Epithelial cell of proximal tubule (primary cell): ENCODE results near the gene KIFAP3. TPM values are rescaled to one million over a fixed set of nuclear protein-coding genes. Genes with fewer than 3 reads are reported as not detected.

Experiments used
- DNase-seq: peaks from one replicate; pipeline ENCODE4 v3.0.0-alpha.2; 2011; ENCODE audit warnings: low read depth
- H3K4me3 ChIP-seq: 2 replicates; pipeline ENCODE4 v1.5.1; 2011; ENCODE audit warnings: low read depth, mild to moderate bottlenecking, low read length
- total RNA-seq: library from RNA; depleted of rRNA; stranded (reverse); fragments of >200 nt; gene quantifications from 2 replicates; pipeline ENCODE4 v1.2.3, GENCODE V29; 2015
- TF ChIP-seq, protein P1 (sequence below): conservative IDR thresholded peaks from 2 replicates; pipeline ENCODE4 v1.5.1; 2012; ENCODE audit warnings: low read depth, mild to moderate bottlenecking, low read length

Gene KIFAP3
- total RNA-seq, 1 donor from 2014 or later: 15.7 TPM

DNA sequence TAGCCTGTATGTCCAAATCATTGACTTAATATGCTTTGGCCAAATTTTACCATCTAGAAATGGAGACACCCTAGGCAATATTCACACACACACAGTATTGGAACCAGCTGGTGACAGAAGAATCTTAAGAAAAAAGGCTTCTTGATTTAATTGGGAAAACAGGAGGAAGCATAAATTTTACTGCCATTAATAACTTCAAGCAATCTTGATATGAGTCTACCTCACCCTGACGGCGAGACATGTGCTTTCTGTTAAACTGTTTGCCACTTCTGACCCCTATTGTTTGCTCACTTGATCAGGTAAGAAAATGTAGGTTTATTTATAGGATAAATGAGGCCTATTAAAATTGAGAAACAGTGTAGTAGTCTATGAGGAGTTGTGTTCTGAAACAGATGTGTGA, 73.2 kb downstream of the KIFAP3 start:
- no peak for DNase-seq
- TF ChIP-seq, protein P1, sequence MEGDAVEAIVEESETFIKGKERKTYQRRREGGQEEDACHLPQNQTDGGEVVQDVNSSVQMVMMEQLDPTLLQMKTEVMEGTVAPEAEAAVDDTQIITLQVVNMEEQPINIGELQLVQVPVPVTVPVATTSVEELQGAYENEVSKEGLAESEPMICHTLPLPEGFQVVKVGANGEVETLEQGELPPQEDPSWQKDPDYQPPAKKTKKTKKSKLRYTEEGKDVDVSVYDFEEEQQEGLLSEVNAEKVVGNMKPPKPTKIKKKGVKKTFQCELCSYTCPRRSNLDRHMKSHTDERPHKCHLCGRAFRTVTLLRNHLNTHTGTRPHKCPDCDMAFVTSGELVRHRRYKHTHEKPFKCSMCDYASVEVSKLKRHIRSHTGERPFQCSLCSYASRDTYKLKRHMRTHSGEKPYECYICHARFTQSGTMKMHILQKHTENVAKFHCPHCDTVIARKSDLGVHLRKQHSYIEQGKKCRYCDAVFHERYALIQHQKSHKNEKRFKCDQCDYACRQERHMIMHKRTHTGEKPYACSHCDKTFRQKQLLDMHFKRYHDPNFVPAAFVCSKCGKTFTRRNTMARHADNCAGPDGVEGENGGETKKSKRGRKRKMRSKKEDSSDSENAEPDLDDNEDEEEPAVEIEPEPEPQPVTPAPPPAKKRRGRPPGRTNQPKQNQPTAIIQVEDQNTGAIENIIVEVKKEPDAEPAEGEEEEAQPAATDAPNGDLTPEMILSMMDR: no peak
- H3K4me3 ChIP-seq: no peak overlapping the region

DNA sequence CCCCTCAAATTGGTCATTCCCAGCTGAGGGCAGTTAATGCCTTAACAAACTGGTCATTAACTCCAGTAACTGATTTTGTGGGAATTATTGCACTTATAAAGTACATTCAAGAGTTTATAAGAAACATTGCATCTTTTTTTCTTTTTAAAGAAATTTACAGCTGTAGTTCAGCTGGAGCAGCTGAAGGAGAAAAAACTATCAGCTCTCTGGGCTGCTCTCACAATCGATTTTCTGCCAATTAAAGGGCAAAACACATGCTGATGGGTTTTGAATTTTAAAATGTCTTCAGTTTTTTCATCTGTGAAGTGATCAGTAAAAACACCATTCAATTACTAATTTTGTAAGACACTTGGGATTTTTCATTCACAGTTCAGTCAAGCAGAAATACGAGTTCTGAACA, 74.7 kb downstream of the KIFAP3 start:
- TF ChIP-seq, protein P1: no peak
- no peak overlapping the region for H3K4me3 ChIP-seq
- no peak for DNase-seq

DNA sequence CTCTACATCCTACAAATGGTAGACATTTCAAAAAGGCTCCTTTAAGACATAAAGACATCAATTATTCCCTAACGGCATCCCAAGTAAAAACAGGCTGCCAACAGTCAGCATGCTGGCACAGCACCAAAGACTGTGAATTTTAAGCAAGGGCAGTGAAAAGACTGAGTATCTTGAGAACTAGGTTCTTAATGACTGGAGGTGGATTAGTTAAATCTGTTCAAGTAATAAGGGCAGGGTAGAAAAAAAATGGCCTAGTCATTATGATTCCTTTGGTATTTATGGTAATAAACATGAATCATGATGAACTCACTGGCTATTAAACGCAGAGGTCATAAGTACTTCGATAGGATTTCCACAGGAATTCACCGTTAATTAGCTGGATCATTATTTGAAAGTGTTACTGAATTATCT, 75.2 kb downstream of the KIFAP3 start:
- peak; percentile 73 for DNase-seq
- TF ChIP-seq, protein P1: no peak
- H3K4me3 ChIP-seq: no peak overlapping the region

DNA sequence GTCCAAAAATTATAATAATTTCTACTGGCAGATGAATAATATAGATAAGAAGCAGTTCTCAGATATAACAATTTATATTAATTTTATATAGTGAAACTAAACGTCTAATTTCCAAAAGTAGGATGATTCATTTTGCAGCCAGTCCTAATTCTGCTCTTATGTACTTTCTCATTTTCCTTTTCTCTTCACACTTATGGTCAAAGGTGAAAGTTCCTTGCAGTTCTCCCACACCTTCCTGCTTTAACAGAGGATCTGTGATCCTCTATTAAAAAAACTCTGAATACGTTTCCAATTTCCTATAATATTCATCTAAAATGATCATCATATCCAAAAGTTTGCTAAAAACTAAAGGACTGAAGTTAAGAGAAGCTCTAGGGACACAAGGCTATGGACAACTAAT, 78.5 kb downstream of the KIFAP3 start:
- DNase-seq: no peak
- TF ChIP-seq, protein P1: no peak

DNA sequence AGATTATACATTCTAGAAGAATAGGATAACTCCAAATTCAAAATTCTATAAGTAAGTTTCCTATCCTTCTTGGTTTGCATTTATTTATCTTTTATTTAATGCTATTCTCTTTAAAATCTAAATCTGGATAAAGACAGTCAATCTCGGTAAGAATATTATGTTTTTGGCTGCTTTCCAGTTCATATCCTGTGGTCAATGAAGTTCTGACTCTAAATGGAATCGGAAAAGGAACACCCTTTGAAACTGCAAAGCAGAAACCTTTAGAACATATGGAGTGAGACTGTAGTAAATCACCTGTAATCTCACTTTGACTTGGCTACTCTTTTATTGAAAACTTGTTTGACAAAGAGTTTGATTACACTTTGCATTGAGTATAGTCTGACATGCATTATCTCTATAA, 85.2 kb downstream of the KIFAP3 start:
- DNase-seq: no peak
- TF ChIP-seq, protein P1: no peak

More for the DNA sequence above, 78.5 kb downstream of the KIFAP3 start:
- H3K4me3 ChIP-seq: no peak overlapping the region

DNA sequence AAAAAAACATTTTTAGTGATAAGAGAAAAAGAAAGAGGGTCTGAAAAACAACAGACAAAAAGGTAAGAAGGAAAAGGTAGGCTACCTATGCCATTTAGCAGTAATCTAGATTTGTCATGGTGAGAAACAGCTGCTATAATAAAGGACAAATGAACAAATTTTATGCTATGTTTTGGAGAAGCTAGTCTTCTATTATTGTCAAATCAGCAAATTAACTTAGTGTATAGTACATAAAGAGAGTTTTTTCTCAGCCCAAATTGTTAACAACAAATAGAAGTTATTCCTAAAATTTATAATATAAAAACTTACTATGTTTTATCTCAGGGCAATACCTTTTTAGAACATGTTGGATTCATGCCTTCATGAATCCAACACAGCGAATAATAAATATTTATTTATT, 88.7 kb downstream of the KIFAP3 start:
- TF ChIP-seq, protein P1: no peak
- no peak overlapping the region for H3K4me3 ChIP-seq
- DNase-seq: no peak

More for the DNA sequence above, 85.2 kb downstream of the KIFAP3 start:
- H3K4me3 ChIP-seq: no peak overlapping the region

DNA sequence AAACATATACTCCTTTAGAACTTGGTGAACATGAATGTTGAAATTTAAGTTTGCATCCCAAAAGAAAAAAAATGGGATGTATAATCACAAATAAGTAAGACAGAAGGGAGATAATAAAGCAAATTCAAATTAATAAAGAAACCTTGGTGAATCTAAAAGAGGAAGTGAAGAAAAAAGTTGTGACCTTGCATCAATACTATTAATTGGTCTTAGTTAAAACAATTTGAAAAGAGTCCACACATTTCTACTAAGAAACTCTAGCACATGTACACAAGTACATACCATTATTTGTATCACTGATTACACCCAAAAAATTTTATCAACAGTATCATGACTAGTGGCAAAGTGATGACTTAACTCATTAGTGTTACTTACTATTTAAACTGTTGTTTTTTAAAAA, 100.4 kb downstream of the KIFAP3 start:
- DNase-seq: no peak
- TF ChIP-seq, protein P1: no peak
- H3K4me3 ChIP-seq: no peak overlapping the region
